DND-41 (cell line): ENCODE results near the gene LAMP5.

Experiments
- ATAC-seq: fragments of 200-7000 bp; cut with Tn5 transposase; 3 replicates; pipeline ENCODE4 v1.9.1; 2021; ENCODE audit warnings: low read depth; ENCODE audit not compliant: insufficient read depth
- DNase-seq: peaks from one replicate; pipeline ENCODE4 v3.0.0-alpha.2; 2020
- H2AFZ ChIP-seq: 2 replicates; pipeline ENCODE4 v1.6.0; 2012; ENCODE audit warnings: low read depth, low read length
- H3K27ac ChIP-seq: 2 replicates; pipeline ENCODE4 v1.5.1; 2012; ENCODE audit warnings: low read length, inconsistent platforms
- H3K27me3 ChIP-seq: fragments of 200-600 bp; sonication (generic); 2 replicates; pipeline ENCODE4 v1.6.0; 2012; ENCODE audit warnings: low read length, mild to moderate bottlenecking, inconsistent platforms; ENCODE audit not compliant: insufficient read depth, poor library complexity
- H3K36me3 ChIP-seq: 2 replicates; pipeline ENCODE4 v1.5.1; 2012; ENCODE audit warnings: low read length, inconsistent platforms; ENCODE audit not compliant: insufficient read depth
- H3K4me1 ChIP-seq: 2 replicates; pipeline ENCODE4 v1.5.1; 2012; ENCODE audit warnings: mild to moderate bottlenecking, low read length; ENCODE audit not compliant: insufficient read depth
- H3K4me2 ChIP-seq: 2 replicates; pipeline ENCODE4 v1.6.0; 2012; ENCODE audit warnings: mild to moderate bottlenecking, moderate library complexity, low read length, inconsistent platforms; ENCODE audit not compliant: insufficient read depth
- H3K4me3 ChIP-seq, 2 experiments: fragments of 200-600 bp in 1 of 2; shearing (Covaris generic) in 1 of 2; 2 replicates each; pipeline ENCODE4 v1.5.1; 2012 to 2016; ENCODE audit warnings: inconsistent platforms in 2 of 2, low read length in 2 of 2, mild to moderate bottlenecking in 2 of 2, low read depth in 1 of 2, moderate library complexity in 1 of 2
- H3K79me2 ChIP-seq: 2 replicates; pipeline ENCODE4 v1.6.0; 2012; ENCODE audit warnings: low read length, inconsistent platforms; ENCODE audit not compliant: insufficient read depth
- H3K9ac ChIP-seq: 2 replicates; pipeline ENCODE4 v1.6.0; 2012; ENCODE audit warnings: low read depth, mild to moderate bottlenecking, inconsistent platforms, low read length, moderate library complexity
- H3K9me3 ChIP-seq: 2 replicates; pipeline ENCODE4 v1.5.1; 2012; ENCODE audit warnings: low read length, moderate library complexity, mild to moderate bottlenecking, inconsistent platforms; ENCODE audit not compliant: insufficient read depth, severe bottlenecking
- H4K20me1 ChIP-seq: 2 replicates; pipeline ENCODE4 v1.6.0; 2012; ENCODE audit warnings: low read length; ENCODE audit not compliant: insufficient read depth
- CTCF ChIP-seq: IDR thresholded peaks from 2 replicates; pipeline ENCODE4 v1.5.1; 2012; ENCODE audit warnings: borderline replicate concordance, low read length, moderate library complexity, mild to moderate bottlenecking; ENCODE audit not compliant: poor library complexity, severe bottlenecking; ENCODE audit errors: extremely low read depth
- EZH2 ChIP-seq: IDR thresholded peaks from 3 replicates; pipeline ENCODE4 v1.6.1; 2012; ENCODE audit warnings: borderline replicate concordance, low read depth, mild to moderate bottlenecking, moderate library complexity, low read length, inconsistent platforms; ENCODE audit not compliant: severe bottlenecking

LAMP5 gene

GRCh38 chr20:9475456-9475855 is 38.9 kb upstream of the LAMP5 start:
- Histone ChIP-seq H3K9ac (no peak overlapping the region), H3K79me2 (no peaks in the 10 kb centered on the region), H3K4me2 (no peak overlapping the region), H3K27me3 (no peaks in the 10 kb centered on the region), H3K36me3 (no peaks in the 10 kb centered on the region), H4K20me1 (no peaks in the 10 kb centered on the region), H3K4me1 (no peaks in the 10 kb centered on the region), H3K4me3 (no peak overlapping the region), H2AFZ (no peak overlapping the region), H3K9me3 (no peaks in the 10 kb centered on the region), H3K27ac (no peak overlapping the region)
- ATAC-seq (no peak), DNase-seq (no peak)
- no peak for TF ChIP-seq CTCF

GRCh38 chr20:9476174-9476573 is 38.2 kb upstream of the LAMP5 start:
- Histone ChIP-seq H2AFZ (no peak overlapping the region), H3K9me3 (no peaks in the 10 kb centered on the region), H3K4me3 (no peak overlapping the region), H3K36me3 (no peaks in the 10 kb centered on the region), H3K4me1 (no peaks in the 10 kb centered on the region), H3K9ac (no peak overlapping the region), H3K27me3 (no peaks in the 10 kb centered on the region), H4K20me1 (no peaks in the 10 kb centered on the region), H3K27ac (no peak overlapping the region), H3K4me2 (no peak overlapping the region), H3K79me2 (no peaks in the 10 kb centered on the region)
- DNase-seq (no peak), ATAC-seq (no peak)
- TF ChIP-seq EZH2: no peak
- no peak for TF ChIP-seq CTCF

DNA sequence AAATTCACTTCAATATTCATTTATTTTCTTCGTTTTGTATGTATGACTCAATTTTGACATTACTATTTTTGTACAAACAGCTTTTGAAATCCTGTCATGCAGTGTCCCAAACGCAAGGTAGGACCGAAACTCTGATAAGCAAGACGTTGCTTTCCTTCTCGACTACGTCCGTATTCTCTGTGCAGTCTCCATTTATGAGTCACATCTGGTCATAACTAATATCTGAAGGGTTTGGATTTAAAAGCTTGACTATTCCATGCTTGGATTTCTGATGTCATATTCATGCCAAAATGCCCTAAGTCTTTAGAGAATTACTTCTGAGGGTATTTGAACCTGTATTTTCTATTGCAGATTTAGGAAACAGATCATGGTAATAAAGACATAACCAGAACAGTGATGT is 37.8 kb upstream of the LAMP5 start:
- no peaks in the 10 kb centered on the region for H4K20me1 ChIP-seq

More for the DNA sequence above, 37.8 kb upstream of the LAMP5 start:
- no peak for ATAC-seq
- no peaks in the 10 kb centered on the region for H3K79me2 ChIP-seq
- H3K9ac ChIP-seq: no peak overlapping the region
- H2AFZ ChIP-seq: no peak overlapping the region
- no peak overlapping the region for H3K4me2 ChIP-seq
- no peak overlapping the region for H3K27ac ChIP-seq
- DNase-seq: no peak
- no peaks in the 10 kb centered on the region for H3K9me3 ChIP-seq
- H3K36me3 ChIP-seq: no peaks in the 10 kb centered on the region
- H3K4me3 ChIP-seq: no peak overlapping the region
- H3K27me3 ChIP-seq: no peaks in the 10 kb centered on the region
- no peaks in the 10 kb centered on the region for H3K4me1 ChIP-seq
- TF ChIP-seq CTCF (no peak), EZH2 (no peak)
